ENCODE results near the gene RUSC2. TPM values are rescaled to one million over a fixed set of nuclear protein-coding genes. Genes with fewer than 3 reads are reported as not detected.

RUSC2 gene
- total and polyA plus RNA-seq, 2 of the 4 experiments (the other 2 are of a cell fraction) = 17.4 to 35.4 TPM

DNA sequence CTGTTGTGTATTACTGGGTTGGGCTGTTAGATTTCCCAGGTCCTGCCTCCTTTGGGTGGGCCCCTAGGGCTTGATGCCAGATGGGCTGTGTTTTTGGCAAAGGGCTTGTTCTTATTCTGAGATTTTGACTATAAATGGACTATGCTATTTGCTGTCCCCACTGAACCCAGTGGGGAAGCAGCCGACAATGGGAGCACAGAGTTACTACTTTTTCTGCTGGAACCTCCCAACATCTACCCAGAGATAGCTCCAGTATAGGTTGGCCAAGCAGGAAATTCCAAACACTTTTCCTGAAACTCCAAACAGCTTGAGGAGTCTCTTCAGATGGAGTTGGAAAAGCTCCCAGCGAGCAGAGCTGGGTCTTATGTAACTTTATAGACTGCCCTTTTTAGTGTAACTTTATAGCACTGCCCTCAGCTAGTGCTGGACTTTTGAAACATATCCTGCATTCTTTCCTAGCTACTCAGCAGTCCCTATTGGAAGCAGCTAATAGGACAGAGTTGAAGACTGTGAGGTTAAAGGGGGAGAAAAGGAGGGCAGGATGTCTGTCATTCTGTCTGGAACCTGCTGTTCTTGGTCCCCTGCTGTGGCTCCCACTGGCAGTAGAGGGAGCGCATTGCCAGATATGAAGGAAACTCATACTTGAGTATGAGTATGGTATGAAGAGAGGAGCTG is 21.0 kb downstream of the RUSC2 start:
- POLR2A ChIA-PET (ENCODE audit: unreplicated experiment) = interaction anchor here (1.3 kb wide), 1 partner anchor 9 kb away, joined by 8 read pairs; no protein-coding TSS in a partner anchor
- BruUV-seq (replicated peaks) = no TSS peak
- H3K9me3 ChIP-seq (ENCODE audit: control insufficient read depth, insufficient read depth, low read length) = no peaks in the 10 kb centered on the region
- in situ Hi-C loops (cut with MboI; ENCODE audit: low sequenced_read_pairs) = no loop called here
- H3K18ac ChIP-seq (ENCODE audit: low read depth, low read length) = peak overlapping the region; percentile 52
- no CpG with 5 or more reads among the region's 3 CpGs for WGBS, 2 experiments (ENCODE audit: extremely low coverage in 2 of 2, insufficient read length in 1 of 2)
- H3K23ac ChIP-seq (ENCODE audit: low read depth, low read length) = peak overlapping the region; percentile 78
- peak overlapping the region; percentile 66 for H4K5ac ChIP-seq (ENCODE audit: low read depth, low read length)
- H2AK5ac ChIP-seq (ENCODE audit: low read depth, low read length) = peak overlapping the region; percentile 59
- H4K8ac ChIP-seq (ENCODE audit: low read depth in 2 of 2, low read length in 2 of 2) = peak overlapping the region; percentile 49 to 67
- H3K9ac ChIP-seq (ENCODE audit: low read depth, low read length) = 0 out of 2 replicates have a peak overlapping the region, but pooled peaks have one; percentile 0
- H3K36me3 ChIP-seq (ENCODE audit: control insufficient read depth, insufficient read depth, low read length) = no peaks in the 10 kb centered on the region
- peak overlapping the region; percentile 71 for H3K14ac ChIP-seq (replicated peaks; ENCODE audit: low read depth, low read length)
- H2AK9ac ChIP-seq (replicated peaks; ENCODE audit: low read depth, low read length, poor library complexity) = peak overlapping the region; percentile 57
- dilution Hi-C loops (cut with HindIII; ENCODE audit: low sequenced_read_pairs, unreplicated experiment) = no loop called here
- H2BK20ac ChIP-seq (ENCODE audit: low read depth, low read length) = peak overlapping the region; percentile 78
- H3K27ac ChIP-seq (ENCODE audit: insufficient read depth, low read length) = peak overlapping the region; percentile 89
- H3K4me2 ChIP-seq (ENCODE audit: low read depth, low read length) = peak overlapping the region; percentile 57
- CTCF ChIA-PET = interaction anchor here (0.5 to 1.6 kb wide), 4 partner anchors 12 to 121 kb away, joined by 3 to 11 read pairs (median 8); no protein-coding TSS in a partner anchor
- peak overlapping the region; percentile 74 for H3K56ac ChIP-seq (ENCODE audit: extremely low read depth, insufficient read depth, low read length)
- peaks cover 11% of the 10 kb centered on the region for H3K9me1 ChIP-seq (ENCODE audit: insufficient read depth, low read length)
- peak overlapping the region; percentile 89 for H2BK5ac ChIP-seq (ENCODE audit: low read depth, low read length, poor library complexity, severe bottlenecking)
- H3K4ac ChIP-seq (ENCODE audit: low read depth, low read length) = peak overlapping the region; percentile 84
- H2AFZ ChIP-seq (replicated peaks; ENCODE audit: low read length, poor library complexity) = no peak overlapping the region
- peak overlapping the region; percentile 27 for H2BK15ac ChIP-seq (ENCODE audit: low read depth, low read length)
- ATAC-seq (ENCODE audit: low read depth) = peak; percentile 95
- peaks cover 10% of the 10 kb centered on the region; the same call in 1 of the 2 replicates for H4K20me1 ChIP-seq (ENCODE audit: insufficient read depth, low read length)
- H2BK120ac ChIP-seq (ENCODE audit: low read depth, low read length) = peak overlapping the region; percentile 77
- peaks cover 14 to 75% of the 10 kb centered on the region in 2 experiments for H3K79me1 ChIP-seq (ENCODE audit: low read depth in 1 of 2, low read length in 2 of 2)
- H3K4me1 ChIP-seq (ENCODE audit: control insufficient read depth, insufficient read depth, low read length) = peaks cover 13% of the 10 kb centered on the region; the same call in 1 of the 2 replicates
- no peaks in the 10 kb centered on the region for H3K27me3 ChIP-seq (ENCODE audit: control insufficient read depth, insufficient read depth, low read length)
- intact Hi-C loops (cut with micrococcal nuclease) = loop anchor here (1.0 to 2.0 kb wide), 2 partner anchors 20 to 43 kb away; partner anchors contain the start of gene RUSC2
- H3K4me3 ChIP-seq (ENCODE audit: insufficient read depth, low read depth, low read length) = no peak overlapping the region
- H4K91ac ChIP-seq (ENCODE audit: insufficient read depth, low read depth, low read length) = peak overlapping the region; percentile 81
- DNase-seq = peak; percentile 96
- TF ChIP-seq MAZ (IDR thresholded peaks at IDR 0.05; ENCODE audit: borderline replicate concordance, low read depth, low read length) (no peak), POLR2A (IDR thresholded peaks at IDR 0.05; ENCODE audit: low read depth, low read length) (no peak), FOS (IDR thresholded peaks at IDR 0.05; ENCODE audit: low read depth, low read length) (peak; percentile 20; the same call in 1 of the 2 replicates), CEBPB (IDR thresholded peaks at IDR 0.05; ENCODE audit: low read depth, low read length) (0 out of 2 replicates have a peak, but pooled peaks have one; percentile 26), BHLHE40 (IDR thresholded peaks at IDR 0.05; ENCODE audit: low read depth, low read length) (no peak), RFX5 (IDR thresholded peaks at IDR 0.05; ENCODE audit: low read depth, low read length) (no peak), CHD1 (IDR thresholded peaks at IDR 0.05; ENCODE audit: low read depth, low read length) (no peak), RCOR1 (IDR thresholded peaks at IDR 0.05; ENCODE audit: insufficient replicate concordance, low read length) (no peak), CTCF (conservative IDR thresholded peaks at IDR 0.05; ENCODE audit: low read depth, low read length) (peak; percentile 40), SMC3 (IDR thresholded peaks at IDR 0.05; ENCODE audit: low read depth, low read length) (peak; percentile 26; the same call in 1 of the 2 replicates), MAFK (IDR thresholded peaks at IDR 0.05; ENCODE audit: low read depth, low read length) (no peak), ELK1 (IDR thresholded peaks at IDR 0.05; ENCODE audit: borderline replicate concordance, low read depth, low read length) (no peak), RAD21 (IDR thresholded peaks at IDR 0.05; ENCODE audit: low read length) (peak; percentile 35), MXI1 (IDR thresholded peaks at IDR 0.05; ENCODE audit: borderline replicate concordance, low read depth, low read length) (no peak), NFE2L2 (IDR thresholded peaks at IDR 0.05; ENCODE audit: low read depth, low read length) (no peak)

Data from IMR-90 (cell line).